ENCODE results near the gene PLEKHF1.

The PLEKHF1 gene

GRCh38 chr19:29712744-29713516 lies 47.7 kb downstream of the PLEKHF1 start:
- peak overlapping the region in 10 of 21 experiments; percentile 10 to 99 (median 98) for H3K27ac ChIP-seq
- H3K4me3 ChIP-seq = no peak overlapping the region

GRCh38 chr19:29714371-29714952 lies 49.2 kb downstream of the PLEKHF1 start:
- Histone ChIP-seq H3K27ac (peak overlapping the region; percentile 91 to 100 (median 99)), H3K4me3 (peak overlapping the region; percentile 61 to 98 (median 94))

GRCh38 chr19:29714953-29715700 lies 49.9 kb downstream of the PLEKHF1 start, which contains the start of gene C19orf12:
TSS of gene C19orf12 (minus strand) at chr19:29715261. CDS start at chr19:29708413, 6,848 bp downstream.
- Histone ChIP-seq H3K4me3 (peak within 1 kb of the TSS; percentile 61 to 98 (median 94)), H3K27ac (peak within 1 kb of the TSS; percentile 91 to 100 (median 99))

GRCh38 chr19:29715701-29716581 lies 50.7 kb downstream of the PLEKHF1 start:
- peak overlapping the region; percentile 61 to 98 (median 94) for H3K4me3 ChIP-seq

GRCh38 chr19:29717051-29717450 lies 51.8 kb downstream of the PLEKHF1 start:
- H3K27ac ChIP-seq = no peak overlapping the region
- H3K4me3 ChIP-seq = no peak overlapping the region

More at GRCh38 chr19:29715701-29716581, 50.7 kb downstream of the PLEKHF1 start:
- peak overlapping the region; percentile 91 to 100 (median 99) for H3K27ac ChIP-seq

- no peak overlapping the region for H3K27ac ChIP-seq
Observed at GRCh38 chr19:29724102-29724641, 58.9 kb downstream of the PLEKHF1 start.

GRCh38 chr19:29724746-29725145 lies 59.5 kb downstream of the PLEKHF1 start:
- no peak overlapping the region for H3K4me3 ChIP-seq
- H3K27ac ChIP-seq = no peak overlapping the region

More at GRCh38 chr19:29724102-29724641, 58.9 kb downstream of the PLEKHF1 start:
- peak overlapping the region in 2 of 7 experiments; percentile 27 to 31 for H3K4me3 ChIP-seq
